Daoy (cell line): ENCODE measurements around the gene OGDH. TPM values are rescaled to one million over a fixed set of nuclear protein-coding genes. Genes with fewer than 3 reads are reported as not detected.
"Not testable (repeated sequence)": the region's sequence is repeated elsewhere in the genome, so short reads cannot be mapped to it uniquely, and the experiment has no call there.

Experiments
- DNase-seq: peaks from one replicate; pipeline ENCODE4 v3.0.0-alpha.2; 2015; ENCODE audit warnings: low read depth
- total RNA-seq: library from RNA; depleted of rRNA; stranded (reverse); fragments of >200 nt; shearing (Covaris generic); gene quantifications from 2 replicates; pipeline ENCODE4 v1.2.3, GENCODE V29; 2014

OGDH gene
- total RNA-seq, 1 experiment from 2014 or later = 77.5 TPM

DNA sequence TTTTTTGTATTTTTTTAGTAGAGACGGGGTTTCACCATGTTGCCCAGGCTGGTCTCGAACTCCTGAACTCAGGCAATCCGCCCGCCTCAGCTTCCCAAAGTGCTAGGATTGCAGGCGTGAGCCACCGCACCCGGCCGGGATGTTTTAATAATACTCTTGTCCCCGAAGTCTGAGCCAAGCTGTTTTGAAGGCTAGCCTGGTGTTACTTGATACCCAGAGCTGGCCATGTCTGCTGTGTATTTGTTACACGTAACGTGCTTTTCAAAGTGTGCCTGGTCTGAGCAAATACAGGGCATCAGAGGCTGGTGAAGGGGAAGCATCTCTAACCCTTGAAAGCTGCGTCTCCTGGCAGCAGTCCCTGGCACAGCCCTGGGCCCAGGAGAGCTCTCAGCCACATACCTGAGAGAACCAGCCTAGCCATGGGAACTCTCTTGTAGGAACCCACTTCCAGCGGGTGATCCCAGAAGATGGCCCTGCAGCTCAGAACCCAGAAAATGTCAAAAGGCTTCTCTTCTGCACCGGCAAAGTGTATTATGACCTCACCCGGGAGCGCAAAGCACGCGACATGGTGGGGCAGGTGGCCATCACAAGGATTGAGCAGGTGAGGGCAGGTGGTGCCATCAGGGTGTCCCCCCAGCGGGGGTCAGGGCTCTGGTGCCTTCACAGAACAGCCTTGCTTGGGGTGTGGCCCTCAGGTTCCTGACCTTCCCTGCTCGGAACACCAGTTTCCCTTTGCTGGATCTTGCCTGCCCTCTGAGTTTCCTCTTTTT is 100.5 kb downstream of the OGDH start:
- no peak for DNase-seq

- DNase-seq = no peak
Measured at GRCh38 chr7:44707558-44708230, 101.3 kb downstream of the OGDH start.

DNA sequence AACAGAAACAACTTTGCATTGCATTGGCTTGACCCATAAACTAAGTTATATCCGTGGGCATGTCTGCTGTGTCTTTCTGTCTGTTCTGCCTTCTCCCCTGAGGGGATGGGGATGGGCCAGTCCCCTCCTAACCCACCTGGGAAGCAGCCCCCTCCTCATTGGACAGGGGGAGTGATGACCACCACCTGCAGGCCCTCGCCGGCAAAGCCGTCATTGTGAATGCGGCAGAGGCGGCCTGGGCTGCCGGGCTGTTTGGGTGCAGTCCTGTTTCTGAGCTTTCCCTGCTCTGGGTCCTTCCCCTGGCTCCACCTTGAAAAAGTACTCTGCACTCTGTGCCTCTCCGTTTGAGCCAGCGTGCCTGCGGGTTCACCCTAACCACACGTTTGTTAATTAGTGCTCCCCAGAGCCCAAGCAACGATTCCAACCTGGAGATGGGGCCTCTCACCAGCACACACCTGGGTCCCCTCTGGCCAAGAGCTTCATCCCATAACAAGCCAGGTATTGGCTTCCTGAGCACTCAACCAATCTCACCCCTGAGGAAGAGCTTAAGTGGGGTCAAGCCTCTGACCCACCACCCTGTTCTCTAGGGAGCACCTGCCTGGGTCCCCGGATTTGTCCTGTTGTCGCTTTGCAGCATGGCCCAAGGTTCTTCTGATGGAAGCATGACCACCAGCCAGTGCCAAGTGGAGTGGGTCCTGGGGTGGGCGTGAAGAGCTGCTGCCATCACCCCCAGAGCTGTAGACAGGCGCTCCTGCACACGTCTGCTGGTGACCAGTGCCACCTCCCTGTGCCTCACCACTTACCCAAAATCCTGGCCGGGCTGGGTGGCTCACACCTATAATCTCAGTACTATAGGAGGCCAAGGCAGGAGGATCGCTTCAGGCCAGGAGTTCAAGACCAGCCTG is 102.8 kb downstream of the OGDH start:
- DNase-seq = no peak

DNA sequence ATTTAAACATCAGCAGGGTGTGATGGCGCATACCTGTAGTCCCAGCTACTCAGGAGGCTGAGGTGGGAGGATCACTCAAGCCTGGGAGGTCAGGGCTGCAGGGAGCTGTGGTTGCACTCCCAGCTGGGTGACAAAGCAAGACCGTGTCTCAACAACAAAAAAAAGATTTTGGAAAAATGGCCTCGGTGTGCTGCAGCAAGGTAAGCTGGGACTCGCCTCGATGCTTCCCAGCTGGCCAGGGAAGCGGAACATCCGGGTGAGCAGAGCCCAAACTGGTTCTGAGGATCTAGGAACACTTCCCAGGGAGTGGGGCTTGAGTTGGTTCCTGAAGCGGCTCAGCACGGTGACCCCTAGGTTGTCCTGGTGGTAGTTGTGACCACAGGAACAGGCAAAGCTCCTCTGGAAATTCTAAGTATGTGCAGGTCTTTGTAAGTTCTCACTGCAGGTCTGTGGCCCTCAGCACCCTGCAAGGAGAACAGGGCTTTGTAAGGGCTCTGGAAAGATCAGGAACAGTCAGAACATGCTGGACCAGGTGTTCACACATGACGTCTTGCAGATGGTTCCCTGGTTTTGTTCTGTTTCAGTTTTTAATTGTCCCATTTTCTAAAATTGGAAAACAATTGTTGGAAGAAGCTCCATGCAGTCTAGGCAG is 103.6 kb downstream of the OGDH start:
- DNase-seq = no peak

DNA sequence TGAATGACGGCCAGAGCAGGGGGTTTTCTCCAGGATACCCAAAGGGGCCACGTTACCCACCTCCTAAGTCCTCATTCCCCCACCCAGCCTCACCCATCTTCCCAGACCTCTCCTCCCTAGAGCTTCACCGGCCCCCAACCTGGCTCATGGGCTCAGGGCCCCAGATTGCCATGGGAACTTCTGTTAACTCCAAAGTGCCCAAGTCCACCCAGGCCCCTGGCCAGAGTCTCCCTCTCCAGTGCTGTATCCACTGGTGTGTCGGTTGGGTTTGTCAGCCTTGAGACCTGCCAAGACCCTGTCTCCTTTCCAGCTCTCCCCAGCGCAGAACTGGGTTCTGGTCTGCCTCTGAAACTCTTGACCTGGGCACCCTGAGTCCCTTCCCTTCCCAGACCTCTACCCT is 105.1 kb downstream of the OGDH start:
- DNase-seq = no peak

DNA sequence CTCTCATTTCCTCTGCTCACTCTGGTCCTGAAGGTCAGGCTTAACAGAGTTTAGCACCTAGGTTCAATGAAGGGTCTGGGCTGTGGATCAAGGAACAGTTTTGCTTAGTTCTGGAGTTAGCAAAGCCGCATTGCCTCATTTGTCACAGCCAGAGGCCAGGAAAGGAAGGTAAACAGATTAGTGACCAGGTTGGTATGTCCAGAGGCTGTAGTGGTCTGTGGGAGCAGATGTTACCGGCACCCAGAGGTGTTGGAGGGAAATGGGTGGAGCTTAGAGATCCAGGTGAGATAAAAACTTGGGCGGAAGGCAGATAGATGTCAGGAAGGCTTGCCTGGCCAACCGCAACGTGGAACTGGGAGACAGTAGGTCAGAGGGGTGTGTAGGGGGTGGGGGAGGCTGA is 105.6 kb downstream of the OGDH start:
- no peak for DNase-seq

DNA sequence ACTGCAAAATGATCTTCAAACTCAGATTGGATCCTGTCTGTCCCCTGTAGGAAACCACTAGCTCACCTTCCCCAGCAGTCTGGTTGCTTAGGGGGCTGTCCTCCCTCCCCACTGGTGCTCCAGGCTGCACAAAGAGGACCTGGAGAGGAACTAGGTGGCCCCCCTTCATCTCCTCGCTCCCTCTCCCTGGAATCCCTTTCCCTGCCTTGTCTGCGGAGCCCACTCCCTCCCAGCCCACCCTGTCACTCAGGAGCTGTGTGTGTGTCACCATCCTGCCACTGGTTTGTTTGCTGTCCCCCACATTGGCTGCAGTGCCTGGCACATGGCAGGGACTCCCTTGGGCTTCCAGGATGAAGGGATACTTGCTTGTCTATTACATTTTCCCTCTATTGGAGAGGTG is 106.7 kb downstream of the OGDH start:
- no peak for DNase-seq

DNA sequence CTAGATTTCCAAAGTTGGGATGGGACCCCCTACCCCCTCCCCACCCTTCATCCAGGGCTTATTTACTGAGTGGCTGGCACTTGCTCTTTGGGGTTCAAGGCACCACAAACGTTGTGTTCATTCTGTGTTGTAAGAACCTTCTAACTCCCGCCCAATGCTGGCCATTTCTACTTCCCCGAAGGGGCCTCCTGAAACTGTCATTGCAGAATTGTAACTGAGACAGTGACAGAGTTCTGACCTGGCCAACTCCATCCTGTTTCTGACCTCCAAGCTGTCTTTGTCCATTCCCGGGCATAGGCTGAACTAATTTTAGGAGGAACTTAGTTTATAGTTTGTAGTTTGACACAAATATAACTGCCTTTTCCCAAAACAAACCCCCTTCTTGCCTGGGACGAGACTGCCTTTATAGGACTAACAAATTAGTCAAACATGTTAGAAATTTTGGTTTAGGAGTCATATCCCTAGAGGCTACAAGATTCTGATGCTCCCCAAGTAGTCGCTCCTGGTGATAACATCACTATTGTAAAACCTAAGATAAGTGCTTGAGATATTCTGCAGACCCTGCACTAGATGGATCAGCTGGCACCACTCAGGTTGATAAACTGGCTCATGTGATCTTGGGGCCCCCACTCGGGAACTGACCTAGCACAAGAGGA is 107.4 kb downstream of the OGDH start:
- DNase-seq = no peak

- DNase-seq = no peak
Measured at GRCh38 chr7:44716205-44716604, 109.8 kb downstream of the OGDH start.

GRCh38 chr7:44720301-44720700 is 113.9 kb downstream of the OGDH start:
- DNase-seq = no peak

GRCh38 chr7:44724276-44724675 is 117.8 kb downstream of the OGDH start:
- DNase-seq = no peak

DNA sequence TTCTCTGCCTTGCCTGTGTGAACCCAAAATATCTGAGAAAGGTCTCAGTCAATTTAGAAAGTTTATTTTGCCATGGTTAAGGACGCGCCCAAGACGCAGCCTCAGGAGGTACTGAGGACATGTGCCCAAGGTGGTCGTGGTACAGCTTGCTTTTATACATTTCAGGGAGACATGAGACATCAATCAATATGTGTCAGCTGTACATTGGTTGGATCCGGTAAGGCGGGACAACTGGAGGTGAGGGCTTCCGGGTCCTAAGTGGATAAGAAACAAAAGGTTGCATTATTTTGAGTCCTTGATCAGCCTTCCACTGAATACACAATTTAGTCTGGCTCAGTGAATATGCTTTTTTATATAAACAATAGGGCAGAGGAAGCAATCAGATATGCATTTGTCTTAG is 119.8 kb downstream of the OGDH start:
- DNase-seq = not testable (repeated sequence)

DNA sequence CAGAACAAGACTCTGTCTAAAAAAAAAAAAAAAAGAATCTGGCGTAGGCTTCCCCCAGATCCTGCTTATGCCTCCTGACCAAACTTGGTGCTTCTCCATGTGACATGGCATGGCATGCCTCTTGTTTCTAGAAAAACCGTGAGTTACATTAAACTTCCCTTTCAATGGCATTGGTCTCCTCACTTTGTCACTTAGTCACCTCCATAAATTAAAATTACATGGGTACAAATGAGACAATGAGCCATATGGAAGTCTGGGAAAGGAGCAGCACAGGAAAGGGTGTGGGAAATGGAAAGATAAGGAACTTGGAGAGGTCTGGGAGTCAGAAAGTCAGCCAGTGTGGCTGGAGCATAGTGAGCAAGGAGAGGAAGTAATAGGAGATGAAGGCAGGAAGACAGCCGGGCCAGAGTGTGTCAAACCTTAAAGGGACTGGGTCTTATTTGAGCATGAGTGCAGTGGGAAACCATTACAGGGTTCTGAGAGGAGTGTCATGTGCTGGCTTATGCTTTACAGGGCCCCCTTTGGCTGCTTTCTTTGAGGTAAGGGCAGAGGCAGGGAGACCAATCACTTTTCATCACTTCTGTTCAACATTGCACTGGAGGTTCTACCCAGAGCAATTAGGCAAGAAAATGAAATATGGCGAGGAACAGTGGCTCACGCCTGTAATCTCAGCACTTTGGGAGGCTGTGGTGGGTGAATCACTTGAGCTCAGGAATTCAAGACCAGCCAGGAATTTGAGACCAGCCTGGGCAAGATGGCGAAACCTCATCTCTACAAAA is 120.9 kb downstream of the OGDH start:
- DNase-seq = peak; percentile 94

DNA sequence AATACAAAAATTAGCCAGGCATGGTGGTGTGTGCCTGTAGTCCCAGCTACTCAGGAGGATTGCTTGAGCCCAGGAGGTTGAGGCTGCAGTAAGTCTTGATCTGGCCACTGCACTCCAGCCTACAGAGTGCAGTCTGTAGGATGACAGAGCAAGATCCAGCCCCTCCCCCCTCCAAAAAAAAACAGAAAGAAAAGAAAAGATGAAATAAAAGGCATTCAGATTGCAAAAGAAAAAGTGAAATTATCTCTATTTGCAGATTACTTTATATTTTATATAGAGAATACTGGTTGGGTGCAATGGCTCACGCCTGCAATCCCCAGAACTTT is 121.5 kb downstream of the OGDH start:
- no peak for DNase-seq

DNA sequence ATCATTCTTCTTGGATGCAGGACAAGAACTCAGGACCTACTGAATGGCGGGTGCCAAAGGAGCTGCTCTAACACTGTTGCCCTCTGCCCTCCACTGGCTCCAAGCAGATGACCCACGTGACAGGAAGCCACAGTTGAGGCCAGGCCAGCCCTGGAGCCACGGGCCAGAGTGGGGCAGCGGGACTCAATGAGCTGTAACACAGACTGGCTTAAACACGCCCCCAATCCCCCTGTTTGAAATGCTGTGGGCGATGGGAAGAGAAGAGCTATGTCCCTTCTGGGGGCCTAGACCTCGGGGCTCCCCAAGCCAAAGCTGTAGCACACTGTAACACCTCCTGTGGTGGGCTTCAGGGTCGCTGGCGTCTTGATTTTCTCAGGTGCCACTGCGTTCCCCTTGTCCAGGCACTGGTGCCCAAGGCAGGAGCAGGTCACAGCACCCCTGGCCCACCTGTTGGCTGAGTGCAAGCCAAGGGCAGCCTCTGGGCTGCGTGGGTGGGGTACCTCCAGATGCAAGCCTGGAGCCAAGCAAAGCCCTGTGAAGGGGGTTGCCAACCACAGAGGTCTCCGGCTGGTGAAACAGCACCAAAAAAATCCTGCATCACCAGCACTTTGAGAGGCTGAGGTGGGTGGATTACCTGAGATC is 123.6 kb downstream of the OGDH start:
- DNase-seq = peak; percentile 55

GRCh38 chr7:44732971-44733370 is 126.5 kb downstream of the OGDH start:
- DNase-seq = peak; percentile 67

- DNase-seq = peak; percentile 96
Measured at GRCh38 chr7:44733708-44734481, 127.5 kb downstream of the OGDH start.

DNA sequence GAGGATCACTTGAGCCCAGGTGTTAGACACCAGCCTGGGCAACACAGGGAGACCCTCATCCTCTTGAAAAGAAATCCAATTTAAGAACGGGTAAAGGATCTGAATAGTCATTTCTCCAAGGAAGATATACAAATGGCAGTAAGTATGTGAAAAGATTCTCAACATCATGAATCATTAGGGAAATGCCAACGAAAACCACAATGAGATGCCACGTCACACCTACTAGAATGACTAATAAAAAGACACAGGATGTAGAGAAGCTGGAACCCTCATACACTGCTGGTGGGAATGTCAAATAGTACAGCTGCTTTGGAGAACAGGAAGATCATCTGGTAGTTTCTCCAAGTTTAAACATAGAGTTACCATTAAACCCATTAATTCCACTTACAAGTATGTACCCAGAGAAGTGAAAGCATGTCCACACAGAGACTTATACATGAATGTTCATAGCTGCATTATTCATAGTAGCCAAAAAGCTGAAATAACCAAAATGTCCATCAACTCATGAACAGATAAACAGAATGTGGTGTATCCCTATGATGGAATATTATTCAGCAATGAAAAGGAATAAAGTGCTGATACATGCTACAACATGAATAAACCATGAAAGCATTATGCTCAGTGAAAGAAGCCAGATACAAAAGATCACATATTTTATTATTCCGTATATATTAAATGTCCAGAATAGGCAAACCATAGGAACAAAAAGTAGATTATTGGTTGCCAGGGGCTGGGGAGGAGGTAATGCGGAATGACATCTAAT is 129.2 kb downstream of the OGDH start:
- DNase-seq = peak; percentile 99

- DNase-seq = no peak
Measured at GRCh38 chr7:44736896-44737295, 130.5 kb downstream of the OGDH start.
